GM12874 (cell line): ENCODE data around the gene KRT80.

Experiments
- CTCF ChIP-seq: IDR thresholded peaks from 2 replicates; pipeline ENCODE4 v1.5.1; 2011; ENCODE audit warnings: low read depth, mild to moderate bottlenecking, control low read depth, low read length, moderate library complexity; ENCODE audit not compliant: insufficient read depth

Gene KRT80

GRCh38 chr12:52212701-52213563, 21.1 kb upstream of the KRT80 start:
- no peak for TF ChIP-seq CTCF

- TF ChIP-seq CTCF = no peak
These were observed 20.1 kb upstream of the KRT80 start for GRCh38 chr12:52211716-52212585.

GRCh38 chr12:52210925-52211650, 19.3 kb upstream of the KRT80 start:
- TF ChIP-seq CTCF = no peak

GRCh38 chr12:52210186-52210924, 18.5 kb upstream of the KRT80 start:
- TF ChIP-seq CTCF = no peak

- TF ChIP-seq CTCF = no peak
These were observed 17.5 kb upstream of the KRT80 start for GRCh38 chr12:52209321-52209720.

GRCh38 chr12:52208424-52209165, 16.8 kb upstream of the KRT80 start:
- TF ChIP-seq CTCF = no peak
